GM19193 (cell line): ENCODE results near the gene CASKIN2.

Experiments
- POLR2A ChIP-seq: IDR thresholded peaks from 4 replicates; pipeline ENCODE4 v1.6.1; 2011; ENCODE audit not compliant: insufficient read depth, insufficient read length; ENCODE audit errors: extremely low read depth

Gene CASKIN2

GRCh38 chr17:75515496-75516254, at the start of gene CASKIN2:
Gene CASKIN2 (minus strand): TSS chr17:75515537. CDS start chr17:75513804, 1,733 bp downstream.
- TF ChIP-seq POLR2A, result no peak

DNA sequence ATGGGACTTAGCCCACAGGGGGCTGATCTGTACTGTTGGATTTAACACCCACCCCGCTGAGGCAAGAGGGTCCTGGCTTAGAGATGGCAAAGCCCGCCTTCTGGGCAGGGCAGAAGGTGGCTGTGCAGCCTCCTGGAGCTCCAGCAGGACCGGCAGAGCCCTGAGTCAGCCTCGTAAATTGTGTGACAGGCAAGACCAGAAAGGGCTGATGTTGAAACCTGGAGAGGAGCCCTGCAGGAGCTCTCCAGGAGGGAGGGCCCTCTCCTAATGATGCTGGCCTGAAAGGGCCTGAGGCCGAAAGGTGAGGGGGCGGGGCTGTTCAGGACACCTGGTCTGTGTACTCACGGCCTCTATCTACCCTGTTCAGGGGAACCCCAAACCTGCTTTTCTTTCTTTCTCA, 49.7 kb upstream of the CASKIN2 start:
- no peak for TF ChIP-seq POLR2A

- no peak for TF ChIP-seq POLR2A
These were observed 48.9 kb upstream of the CASKIN2 start for GRCh38 chr17:75564195-75564594.

GRCh38 chr17:75563063-75563758, 47.9 kb upstream of the CASKIN2 start:
- no peak for TF ChIP-seq POLR2A

DNA sequence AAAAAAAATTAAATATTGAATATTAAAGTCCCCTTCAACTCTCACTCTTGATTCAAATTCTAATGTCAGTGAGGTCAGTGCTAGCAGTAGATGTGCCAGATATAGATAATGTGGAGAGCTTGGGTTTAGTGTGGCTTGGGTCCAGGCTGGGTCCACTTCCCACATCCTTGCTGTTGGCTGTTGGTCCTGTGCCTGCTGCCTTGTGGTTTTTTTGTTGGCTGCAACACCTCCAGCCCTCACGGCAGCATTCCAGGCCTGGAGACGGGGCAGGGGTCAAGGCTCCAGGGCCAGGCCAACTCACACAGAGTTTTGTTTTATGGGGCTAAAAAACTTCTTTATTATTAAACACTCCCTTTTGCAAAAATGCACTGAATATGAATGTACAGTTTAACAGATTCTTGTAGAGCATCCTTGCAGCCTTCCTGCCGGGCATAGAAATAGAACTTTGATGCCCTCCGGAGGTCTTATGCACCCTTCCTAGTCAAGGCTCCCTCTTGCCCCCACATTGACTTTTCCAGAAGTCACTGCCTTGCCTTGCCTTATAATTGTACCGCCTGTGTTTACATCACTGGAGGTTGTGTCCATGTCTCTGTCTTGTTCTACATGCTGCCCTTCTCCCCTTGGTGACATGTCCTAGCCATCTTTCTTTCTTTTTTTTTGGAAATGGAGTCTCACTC, 46.7 kb upstream of the CASKIN2 start:
- TF ChIP-seq POLR2A, result no peak

DNA sequence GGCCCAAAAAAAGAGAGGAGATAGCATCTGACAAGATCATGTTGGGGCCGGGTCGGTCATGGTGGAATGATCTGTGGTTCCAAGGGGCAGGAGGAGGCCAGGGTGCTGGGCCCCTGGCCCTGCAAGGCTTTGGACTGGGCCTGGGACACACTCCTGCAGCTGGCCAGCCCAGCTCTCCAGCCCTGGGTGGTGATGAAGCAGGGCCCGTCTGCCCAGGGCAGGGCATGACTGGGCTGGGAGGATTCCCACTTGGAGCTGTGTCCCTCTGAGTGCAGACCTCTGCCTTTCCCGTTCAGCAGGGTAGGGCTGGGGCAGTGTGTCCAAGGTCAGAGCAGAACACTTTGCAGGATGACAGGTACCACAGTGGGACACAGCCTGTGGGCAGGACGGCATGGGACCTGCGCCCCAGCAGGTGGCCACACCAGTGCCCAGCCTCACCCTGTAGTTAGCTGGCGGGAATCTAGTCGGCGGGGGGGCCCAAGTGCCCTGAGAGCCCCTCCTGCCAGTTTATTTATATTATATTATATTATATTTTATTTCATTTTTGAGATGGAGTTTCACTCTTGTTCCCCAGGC, 44.7 kb upstream of the CASKIN2 start:
- TF ChIP-seq POLR2A, result no peak

GRCh38 chr17:75558666-75559530, 43.6 kb upstream of the CASKIN2 start:
- TF ChIP-seq POLR2A, result no peak

GRCh38 chr17:75557852-75558665, 42.7 kb upstream of the CASKIN2 start:
- TF ChIP-seq POLR2A, result no peak

- no peak for TF ChIP-seq POLR2A
These were observed 41.9 kb upstream of the CASKIN2 start for GRCh38 chr17:75557075-75557851.

GRCh38 chr17:75555679-75556153, 40.4 kb upstream of the CASKIN2 start:
- TF ChIP-seq POLR2A, result no peak

DNA sequence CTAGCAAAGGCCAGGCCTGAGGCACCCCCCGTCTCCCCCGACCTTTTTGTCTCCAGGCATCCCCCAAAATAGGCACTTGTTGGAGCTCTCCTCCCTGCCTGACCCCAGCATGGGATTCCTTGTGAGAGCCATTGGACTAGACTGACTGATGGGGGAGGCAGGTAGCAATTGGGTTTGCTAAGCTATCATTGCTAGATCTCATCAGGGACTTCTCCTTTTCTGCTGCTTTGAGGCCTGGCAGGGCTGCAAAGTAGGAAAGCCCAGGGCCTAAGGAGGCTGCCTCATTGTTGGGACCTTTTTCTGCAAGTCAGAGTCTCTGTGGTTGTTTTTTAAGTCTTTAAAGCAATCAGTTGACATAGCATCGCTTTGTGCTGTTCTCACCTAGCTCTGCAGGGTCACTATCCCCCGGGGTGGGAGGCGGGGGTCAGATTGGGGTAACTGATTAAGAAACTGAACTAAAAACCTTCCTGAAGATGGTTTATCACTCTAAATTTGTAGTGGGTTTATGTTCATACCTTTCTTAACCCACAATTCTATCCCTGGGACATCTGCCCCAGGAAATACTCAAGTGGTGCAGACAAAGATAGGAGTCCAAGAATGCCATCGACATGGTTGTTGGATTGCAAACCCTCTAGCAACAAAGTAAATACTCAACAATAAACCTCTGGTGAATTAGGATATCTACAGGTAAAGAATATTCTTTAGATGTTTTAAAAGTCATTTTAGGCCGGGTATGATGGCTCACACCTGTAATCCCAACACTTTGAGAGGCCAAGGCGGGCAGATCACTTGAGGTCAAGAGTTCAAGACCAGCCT, 38.2 kb upstream of the CASKIN2 start:
- TF ChIP-seq POLR2A, result no peak
